KMS-11 (cell line): ENCODE data around the gene SLC5A7.

ENCODE experiments used
- H2AFZ ChIP-seq: fragments of 200-600 bp; sonication (generic); 2 replicates; pipeline ENCODE4 v1.6.1; 2016; ENCODE audit warnings: antibody characterized with exemption, mixed run types, low read depth
- H3K27ac ChIP-seq: fragments of 200-600 bp; sonication (generic); 2 replicates; pipeline ENCODE4 v1.6.1; 2016; ENCODE audit warnings: mild to moderate bottlenecking, mixed run types
- H3K27me3 ChIP-seq: fragments of 200-600 bp; sonication (generic); 2 replicates; pipeline ENCODE4 v1.6.1; 2017; ENCODE audit warnings: mild to moderate bottlenecking, low read depth, mixed run types, moderate library complexity; ENCODE audit not compliant: insufficient read depth
- H3K36me3 ChIP-seq: fragments of 200-600 bp; sonication (generic); 2 replicates; pipeline ENCODE4 v1.6.1; 2017; ENCODE audit warnings: mild to moderate bottlenecking, mixed run types; ENCODE audit not compliant: insufficient read depth
- H3K4me1 ChIP-seq: fragments of 200-600 bp; sonication (generic); 2 replicates; pipeline ENCODE4 v1.6.1; 2016; ENCODE audit warnings: mild to moderate bottlenecking, low read depth, mixed run types; ENCODE audit not compliant: poor library complexity, severe bottlenecking
- H3K4me2 ChIP-seq: fragments of 200-600 bp; sonication (generic); 2 replicates; pipeline ENCODE4 v1.7.0; 2016; ENCODE audit warnings: mild to moderate bottlenecking, mixed run types
- H3K4me3 ChIP-seq: fragments of 200-600 bp; sonication (generic); IDR thresholded peaks from 2 replicates; pipeline ENCODE4 v1.6.1; 2017; ENCODE audit warnings: low read depth, low read length, mixed read lengths; ENCODE audit not compliant: insufficient read depth
- H3K79me2 ChIP-seq: fragments of 200-600 bp; sonication (generic); 2 replicates; pipeline ENCODE4 v1.6.1; 2016; ENCODE audit warnings: low read depth, mixed run types; ENCODE audit not compliant: insufficient read depth
- H3K9ac ChIP-seq: fragments of 200-600 bp; sonication (generic); 2 replicates; pipeline ENCODE4 v1.6.1; 2016; ENCODE audit warnings: mild to moderate bottlenecking, mixed run types
- H4K20me1 ChIP-seq: fragments of 200-600 bp; sonication (generic); 2 replicates; pipeline ENCODE4 v1.6.1; 2016; ENCODE audit warnings: mild to moderate bottlenecking, mixed run types; ENCODE audit not compliant: insufficient read depth
- TF ChIP-seq, protein P1 (sequence below): fragments of 200-600 bp; sonication (generic); conservative IDR thresholded peaks from 2 replicates; pipeline ENCODE4 v1.6.1; 2017; ENCODE audit warnings: low read depth, mild to moderate bottlenecking, antibody characterized with exemption, low read length, moderate library complexity, mixed read lengths

The SLC5A7 gene

DNA sequence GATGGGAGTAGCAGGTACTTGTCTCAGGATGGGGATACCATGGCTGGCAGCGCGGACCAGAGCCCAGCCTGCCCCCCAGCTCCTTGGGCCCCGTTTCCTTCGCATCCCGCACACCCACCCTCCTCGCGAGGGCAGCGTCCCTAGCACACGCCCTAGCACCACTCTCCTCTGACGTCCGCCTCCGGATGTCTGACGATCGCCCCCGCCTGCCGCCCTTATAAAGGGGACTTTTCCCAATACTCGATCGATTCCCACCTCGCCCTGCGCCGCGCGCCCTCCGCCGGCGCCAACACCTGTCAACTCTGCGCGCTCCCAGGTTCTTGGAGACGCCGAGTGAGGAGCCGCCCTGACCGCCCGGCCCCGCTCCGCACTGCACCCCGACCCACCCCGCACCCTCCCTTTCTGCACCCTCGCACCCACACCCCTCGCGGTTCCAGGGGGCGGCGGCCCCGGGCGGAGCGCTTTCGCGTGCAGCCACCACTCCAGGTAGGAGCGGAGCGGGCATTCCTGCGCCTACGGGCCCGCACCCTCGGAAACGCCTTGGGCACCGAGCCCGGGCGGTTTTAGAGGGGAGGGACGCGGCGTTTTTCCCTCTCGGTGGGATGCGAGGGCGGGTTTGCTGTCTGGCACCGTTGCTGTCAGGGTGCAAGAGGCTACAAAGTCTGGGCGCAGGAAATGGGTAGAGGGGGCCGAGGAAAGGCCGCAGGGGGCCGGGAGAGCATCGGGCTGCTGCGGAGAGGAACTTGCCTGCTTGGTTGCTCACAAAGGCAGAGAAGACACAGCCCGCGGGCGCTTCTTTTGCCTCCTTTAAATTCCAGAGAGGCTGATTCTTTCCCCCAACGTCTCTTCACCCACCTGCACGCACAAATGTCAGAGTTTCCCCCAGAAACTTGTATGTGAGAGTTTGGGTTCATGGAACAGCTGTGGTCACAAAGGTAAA, at the start of gene SLC5A7:
TSS of gene SLC5A7 (plus strand) at position 247 of the 940 bp plus-strand sequence. CDS start 1,632 bp downstream, outside the sequence.
- H3K4me2 ChIP-seq = no peak within 1 kb of the TSS

DNA sequence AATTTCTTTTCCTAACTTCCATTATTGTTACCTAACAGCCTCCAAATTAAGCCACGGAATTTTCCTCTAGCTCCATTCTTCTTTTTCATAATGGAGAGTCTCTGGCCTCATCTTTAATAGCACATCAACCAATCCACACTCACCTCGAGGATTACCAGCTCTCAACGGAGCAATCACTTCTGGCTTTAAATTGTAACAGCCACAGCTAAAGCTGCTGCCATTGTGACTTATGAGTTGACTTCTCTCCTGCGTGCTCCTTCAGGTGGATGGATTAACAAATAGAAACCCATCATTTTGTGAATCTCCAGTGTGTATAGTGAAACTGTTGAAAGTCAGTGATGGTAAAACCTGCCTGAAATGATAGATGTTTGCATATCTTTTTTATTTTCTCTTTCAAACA, 24.9 kb upstream of the SLC5A7 start:
- H3K4me1 ChIP-seq = no peaks in the 10 kb centered on the region
- no peak overlapping the region for H3K9ac ChIP-seq
- H3K4me2 ChIP-seq = no peak overlapping the region
- TF ChIP-seq, protein P1, sequence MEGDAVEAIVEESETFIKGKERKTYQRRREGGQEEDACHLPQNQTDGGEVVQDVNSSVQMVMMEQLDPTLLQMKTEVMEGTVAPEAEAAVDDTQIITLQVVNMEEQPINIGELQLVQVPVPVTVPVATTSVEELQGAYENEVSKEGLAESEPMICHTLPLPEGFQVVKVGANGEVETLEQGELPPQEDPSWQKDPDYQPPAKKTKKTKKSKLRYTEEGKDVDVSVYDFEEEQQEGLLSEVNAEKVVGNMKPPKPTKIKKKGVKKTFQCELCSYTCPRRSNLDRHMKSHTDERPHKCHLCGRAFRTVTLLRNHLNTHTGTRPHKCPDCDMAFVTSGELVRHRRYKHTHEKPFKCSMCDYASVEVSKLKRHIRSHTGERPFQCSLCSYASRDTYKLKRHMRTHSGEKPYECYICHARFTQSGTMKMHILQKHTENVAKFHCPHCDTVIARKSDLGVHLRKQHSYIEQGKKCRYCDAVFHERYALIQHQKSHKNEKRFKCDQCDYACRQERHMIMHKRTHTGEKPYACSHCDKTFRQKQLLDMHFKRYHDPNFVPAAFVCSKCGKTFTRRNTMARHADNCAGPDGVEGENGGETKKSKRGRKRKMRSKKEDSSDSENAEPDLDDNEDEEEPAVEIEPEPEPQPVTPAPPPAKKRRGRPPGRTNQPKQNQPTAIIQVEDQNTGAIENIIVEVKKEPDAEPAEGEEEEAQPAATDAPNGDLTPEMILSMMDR = no peak
- no peaks in the 10 kb centered on the region for H3K36me3 ChIP-seq
- no peaks in the 10 kb centered on the region for H4K20me1 ChIP-seq
- H3K27ac ChIP-seq = no peak overlapping the region
- H3K4me3 ChIP-seq = no peak overlapping the region
- no peaks in the 10 kb centered on the region for H3K27me3 ChIP-seq
- H2AFZ ChIP-seq = no peak overlapping the region
- no peaks in the 10 kb centered on the region for H3K79me2 ChIP-seq

More for the DNA sequence above, at the start of gene SLC5A7:
- no peaks in the 10 kb centered on the region for H3K4me1 ChIP-seq
- no peak within 1 kb of the TSS for H3K4me3 ChIP-seq
- no peaks in the 10 kb centered on the region for H3K36me3 ChIP-seq
- H3K79me2 ChIP-seq = no peaks in the 10 kb centered on the region
- no peak within 1 kb of the TSS for H3K27ac ChIP-seq
- no peak within 1 kb of the TSS for H2AFZ ChIP-seq
- H3K9ac ChIP-seq = no peak within 1 kb of the TSS
- no peaks in the 10 kb centered on the region for H4K20me1 ChIP-seq
- no peaks in the 10 kb centered on the region for H3K27me3 ChIP-seq
- TF ChIP-seq, protein P1 = no peak

DNA sequence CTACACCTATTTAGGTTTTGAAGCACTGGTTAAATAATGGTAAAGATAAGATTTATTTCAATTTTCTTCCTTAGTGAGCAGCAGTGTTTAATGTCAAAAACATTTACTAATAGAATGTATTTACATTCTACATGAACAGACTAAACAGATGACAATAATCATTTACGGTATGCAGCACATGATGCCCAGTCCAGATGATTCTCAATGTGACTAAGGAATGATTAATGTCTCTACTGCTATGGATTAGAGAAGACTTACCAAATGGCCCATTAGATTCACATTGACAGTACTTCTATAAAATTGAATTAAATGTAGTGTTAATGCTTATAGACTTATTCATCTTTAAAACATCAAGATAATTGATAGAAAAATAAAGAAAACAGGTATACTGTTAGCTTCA, 22.1 kb upstream of the SLC5A7 start:
- Histone ChIP-seq H3K79me2 (no peaks in the 10 kb centered on the region), H3K4me3 (no peak overlapping the region), H4K20me1 (no peaks in the 10 kb centered on the region), H3K4me2 (no peak overlapping the region), H3K27ac (no peak overlapping the region), H3K9ac (no peak overlapping the region), H3K4me1 (no peaks in the 10 kb centered on the region), H2AFZ (no peak overlapping the region), H3K36me3 (no peaks in the 10 kb centered on the region), H3K27me3 (no peaks in the 10 kb centered on the region)
- TF ChIP-seq, protein P1 = no peak

DNA sequence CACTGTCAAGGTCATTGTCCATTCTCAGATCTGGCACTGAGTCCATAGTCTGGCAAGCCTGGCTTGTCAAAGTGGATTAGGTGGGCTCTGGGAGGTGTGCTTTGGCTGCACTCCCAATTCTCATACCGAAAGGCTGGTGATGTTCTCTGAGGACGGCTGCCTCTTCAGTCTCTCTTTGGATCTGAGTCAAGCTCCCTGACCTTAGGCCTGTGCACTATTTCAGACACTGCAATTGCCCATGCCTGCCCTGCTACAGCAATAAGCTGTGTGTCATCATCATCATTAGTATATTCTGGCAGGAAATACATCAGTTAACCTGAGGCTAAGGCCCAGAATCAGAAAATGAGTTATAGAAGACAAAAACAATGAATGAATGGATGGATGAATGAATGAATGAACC, 1.6 kb upstream of the SLC5A7 start:
- TF ChIP-seq, protein P1 = no peak
- no peaks in the 10 kb centered on the region for H4K20me1 ChIP-seq
- H3K79me2 ChIP-seq = no peaks in the 10 kb centered on the region
- H3K4me2 ChIP-seq = no peak overlapping the region
- H3K4me1 ChIP-seq = no peaks in the 10 kb centered on the region
- no peak overlapping the region for H2AFZ ChIP-seq
- H3K36me3 ChIP-seq = no peaks in the 10 kb centered on the region
- H3K9ac ChIP-seq = no peak overlapping the region
- H3K4me3 ChIP-seq = no peak overlapping the region
- H3K27me3 ChIP-seq = no peaks in the 10 kb centered on the region
- H3K27ac ChIP-seq = no peak overlapping the region
